B cell (primary cell): ENCODE measurements around the gene SLC2A5. TPM values are rescaled to one million over a fixed set of nuclear protein-coding genes. Genes with fewer than 3 reads are reported as not detected.

Experiments used
- ATAC-seq: fragments of 200-7000 bp; cut with Tn5 transposase; one replicate; pipeline ENCODE4 v1.10.0; 2021; ENCODE audit warnings: low read depth, mild to moderate bottlenecking, moderate number of reproducible peaks, moderate library complexity
- CTCF ChIA-PET: fragments of 350-600 bp; sonication (Branson Sonifier 250); formaldehyde crosslinking; loops from one replicate; lab custom pipeline; 2021; ENCODE audit warnings: antibody characterized with exemption, inconsistent platforms; lab: Charles Lee
- POLR2A ChIA-PET: fragments of 350-600 bp; sonication (Branson Sonifier 250); formaldehyde crosslinking; loops from one replicate; lab custom pipeline; 2021; ENCODE audit warnings: antibody characterized with exemption; lab: Charles Lee
- DNase-seq: peaks from one replicate; pipeline ENCODE4 v3.0.0; 2013
- H2AFZ ChIP-seq: 2 replicates; pipeline ENCODE4 v1.6.1; 2012; ENCODE audit warnings: mild to moderate bottlenecking, low read depth, low read length; ENCODE audit not compliant: insufficient read depth, poor library complexity, severe bottlenecking
- H3K27ac ChIP-seq, 2 donors: 1 replicate in 1 of 2; 2 replicates in 1 of 2; pipeline ENCODE4 v1.5.1; 2012 to 2013; ENCODE audit warnings: low read length in 2 of 2, mild to moderate bottlenecking in 2 of 2, moderate library complexity in 1 of 2
- H3K27me3 ChIP-seq, 4 experiments: fragments of 200-600 bp in 1 of 4; sonication (generic) in 1 of 4; replicated peaks in 1 of 4; 1 replicate in 2 of 4; 2 replicates in 2 of 4; pipeline versions ENCODE4 v1.6.1 to v1.7.0; 2013 to 2016; ENCODE audit warnings: low read length in 3 of 4, mild to moderate bottlenecking in 2 of 4, mixed read lengths in 1 of 4, moderate library complexity in 1 of 4; ENCODE audit not compliant: insufficient read depth in 4 of 4, control insufficient read depth in 3 of 4; ENCODE audit errors: control extremely low read depth in 1 of 4
- H3K36me3 ChIP-seq, 2 experiments: replicated peaks in 1 of 2; 1 replicate in 1 of 2; 2 replicates in 1 of 2; pipeline versions ENCODE4 v1.6.1 to v1.7.1; 2013; ENCODE audit warnings: low read length in 1 of 2; ENCODE audit not compliant: insufficient read depth in 2 of 2, control insufficient read depth in 1 of 2; ENCODE audit errors: control extremely low read depth in 1 of 2, extremely low read depth in 1 of 2
- H3K4me1 ChIP-seq, 2 donors: fragments of 200-600 bp in 1 of 2; sonication (generic) in 1 of 2; 1 replicate in 1 of 2; 2 replicates in 1 of 2; pipeline versions ENCODE4 v1.5.1 to v1.6.1; 2013 to 2017; ENCODE audit warnings: low read length in 2 of 2; ENCODE audit not compliant: control insufficient read depth in 2 of 2, insufficient read depth in 2 of 2
- H3K4me2 ChIP-seq: replicated peaks from 2 replicates; pipeline ENCODE3; 2012; ENCODE audit warnings: mild to moderate bottlenecking, low read depth, low read length; ENCODE audit not compliant: poor library complexity, severe bottlenecking
- H3K4me3 ChIP-seq, 5 experiments: fragments of 200-600 bp in 1 of 5; sonication (generic) in 1 of 5; 1 replicate in 3 of 5; 2 replicates in 2 of 5; pipeline versions ENCODE4 v1.5.1 to v1.7.0; 2011 to 2016; ENCODE audit warnings: low read length in 4 of 5, mild to moderate bottlenecking in 4 of 5, low read depth in 2 of 5, control low read depth in 1 of 5, moderate library complexity in 1 of 5; ENCODE audit not compliant: insufficient read depth in 1 of 5; ENCODE audit errors: control extremely low read depth in 1 of 5, extremely low read depth in 1 of 5
- H3K79me2 ChIP-seq: fragments of 200-600 bp; sonication (generic); one replicate; pipeline ENCODE4 v1.6.0; 2016; ENCODE audit warnings: low read length; ENCODE audit not compliant: control insufficient read depth, insufficient read depth
- H3K9ac ChIP-seq: fragments of 200-600 bp; sonication (generic); 2 replicates; pipeline ENCODE4 v1.6.1; 2017; ENCODE audit warnings: mild to moderate bottlenecking, low read length, moderate library complexity
- H3K9me3 ChIP-seq, 3 donors: one replicate each; pipeline versions ENCODE4 v1.6.1 to v1.7.1; 2013; ENCODE audit warnings: low read length in 2 of 3; ENCODE audit not compliant: control insufficient read depth in 2 of 3, insufficient read depth in 1 of 3; ENCODE audit errors: control extremely low read depth in 1 of 3
- H4K20me1 ChIP-seq: 2 replicates; pipeline ENCODE4 v1.6.0; 2012; ENCODE audit warnings: mild to moderate bottlenecking, low read length; ENCODE audit not compliant: insufficient read depth, control insufficient read depth, poor library complexity, severe bottlenecking
- H3K27ac Mint-ChIP-seq: one replicate; pipeline ENCODE4 v1.8.0; 2021; ENCODE audit warnings: mixed read lengths
- H3K27me3 Mint-ChIP-seq: one replicate; pipeline ENCODE4 v1.8.0; 2021; ENCODE audit warnings: mixed read lengths
- H3K4me1 Mint-ChIP-seq: one replicate; pipeline ENCODE4 v1.8.0; 2021; ENCODE audit warnings: mixed read lengths
- H3K4me3 Mint-ChIP-seq: one replicate; pipeline ENCODE4 v1.8.0; 2021; ENCODE audit warnings: mixed read lengths
- H3K9me3 Mint-ChIP-seq: one replicate; pipeline ENCODE4 v1.8.0; 2022; ENCODE audit warnings: mixed read lengths; ENCODE audit not compliant: insufficient read depth
- CTCF ChIP-seq: fragments of 200-600 bp; IDR thresholded peaks from one replicate; pipeline ENCODE4 v1.8.0; 2022; ENCODE audit warnings: antibody characterized with exemption, mild to moderate bottlenecking
- EZH2 ChIP-seq: IDR thresholded peaks from 2 replicates; pipeline ENCODE4 v1.6.1; 2012; ENCODE audit warnings: borderline replicate concordance, low read depth, mild to moderate bottlenecking, moderate library complexity, low read length; ENCODE audit not compliant: insufficient read depth, poor library complexity, severe bottlenecking
- WGBS: methylation state at CpG from one replicate; pipeline ENCODE4 v1.1.5; 2013; ENCODE audit warnings: missing lambda C conversion rate; ENCODE audit not compliant: insufficient coverage; 5-methylcytosine and 5-hydroxymethylcytosine counted together
- intact Hi-C: fragments of 100-400 bp; cut with micrococcal nuclease; formaldehyde crosslinking; loops from one replicate; pipeline ENCODE4 v1.10.0; 2022
- polyA plus RNA-seq: library from polyadenylated mRNA; depleted of rRNA; stranded (reverse); fragments of >200 nt; gene quantifications from 2 replicates; pipeline ENCODE4 v1.2.3, GENCODE V29; 2012
- total RNA-seq, 2 donors: library from RNA; stranded (reverse); fragments of 120-200 nt in 1 of 2; gene quantifications; 1 replicate in 1 of 2; 2 replicates in 1 of 2; pipeline versions ENCODE4 v1.2.3 to v1.2.4, GENCODE V29; 2013 to 2022

The SLC2A5 gene
- total and polyA plus RNA-seq, 2 donors (not counting 1 experiment from before 2014, with no cell fraction given): 16.7 to 29.5 TPM

- TF ChIP-seq CTCF (no peak), EZH2 (no peak)
- Mint-ChIP-seq H3K4me1 (peaks cover 45% of the 10 kb centered on the region), H3K4me3 (peak overlapping the region; percentile 77), H3K27ac (peak overlapping the region; percentile 86), H3K27me3 (no peaks in the 10 kb centered on the region), H3K9me3 (no peaks in the 10 kb centered on the region)
- H2AFZ ChIP-seq: no peak overlapping the region
- H3K4me3 ChIP-seq: peak overlapping the region in 3 of 5 experiments; percentile 15 to 18 (median 16)
- H3K79me2 ChIP-seq: no peaks in the 10 kb centered on the region
- peak overlapping the region; percentile 36 for H3K9ac ChIP-seq
- ChIA-PET POLR2A (no interaction called here), CTCF (interaction anchor here (0.6 to 2.8 kb wide), 8 partner anchors 14 to 73 kb away, joined by 3 to 16 read pairs (median 4); no protein-coding TSS in a partner anchor)
- peak; percentile 65 for ATAC-seq
- H3K27ac ChIP-seq: peak overlapping the region; percentile 86 to 91
- peaks cover 5 to 33% (median 19%) of the 10 kb centered on the region in 3 donors for H3K9me3 ChIP-seq
- H3K27me3 ChIP-seq: no peaks in the 10 kb centered on the region
- peaks cover 25 to 36% of the 10 kb centered on the region in 2 donors for H3K4me1 ChIP-seq
- H3K36me3 ChIP-seq: peaks cover 0 to 23% of the 10 kb centered on the region in 2 experiments
- intact Hi-C loops: loop anchor here (1.0 kb wide), 1 partner anchor 32 kb away; the partner anchor contains the start of gene SLC2A5
- DNase-seq: peak; percentile 77
- H4K20me1 ChIP-seq: no peaks in the 10 kb centered on the region
- WGBS: 84% methylated on average over 27 of the region's 28 CpGs
- peak overlapping the region; percentile 65 for H3K4me2 ChIP-seq
Observed at GRCh38 chr1:9037476-9038337, 31.7 kb downstream of the SLC2A5 start.

- ChIA-PET POLR2A (no interaction called here), CTCF (interaction anchor here (1.6 to 2.5 kb wide), 3 partner anchors 30 to 67 kb away, joined by 3 to 9 read pairs (median 7); no protein-coding TSS in a partner anchor)
- Histone ChIP-seq H3K79me2 (no peaks in the 10 kb centered on the region), H2AFZ (no peak overlapping the region), H3K4me3 (no peak overlapping the region), H3K27me3 (no peaks in the 10 kb centered on the region), H3K4me1 (peaks cover 25 to 36% of the 10 kb centered on the region in 2 donors), H3K36me3 (peaks cover 0 to 11% of the 10 kb centered on the region in 2 experiments), H3K27ac (no peak overlapping the region), H3K4me2 (no peak overlapping the region), H4K20me1 (no peaks in the 10 kb centered on the region), H3K9ac (no peak overlapping the region), H3K9me3 (peaks cover 5 to 53% (median 31%) of the 10 kb centered on the region in 3 donors)
- intact Hi-C loops: no loop called here
- no peak overlapping the region for H3K4me3 Mint-ChIP-seq
- ATAC-seq (no peak), DNase-seq (no peak)
- H3K27ac Mint-ChIP-seq: no peak overlapping the region
- WGBS: 88% methylated on average over 1 of the region's 2 CpGs
- TF ChIP-seq CTCF: no peak
- no peak for TF ChIP-seq EZH2
- H3K9me3 Mint-ChIP-seq: no peaks in the 10 kb centered on the region
- peaks cover 34% of the 10 kb centered on the region for H3K4me1 Mint-ChIP-seq
- H3K27me3 Mint-ChIP-seq: no peaks in the 10 kb centered on the region
Observed at GRCh38 chr1:9035226-9035625, 34.2 kb downstream of the SLC2A5 start.
